IPS-11a (cell line): Measurements from ENCODE around the gene KEL.
"Not testable (repeated sequence)": the region's sequence is repeated elsewhere in the genome, so short reads cannot be mapped to it uniquely, and the experiment has no call there.

Source experiments
- H3K4me3 ChIP-seq: one replicate; pipeline ENCODE4 v1.5.1; 2013; ENCODE audit warnings: low read depth, low read length, control low read depth

KEL gene

DNA sequence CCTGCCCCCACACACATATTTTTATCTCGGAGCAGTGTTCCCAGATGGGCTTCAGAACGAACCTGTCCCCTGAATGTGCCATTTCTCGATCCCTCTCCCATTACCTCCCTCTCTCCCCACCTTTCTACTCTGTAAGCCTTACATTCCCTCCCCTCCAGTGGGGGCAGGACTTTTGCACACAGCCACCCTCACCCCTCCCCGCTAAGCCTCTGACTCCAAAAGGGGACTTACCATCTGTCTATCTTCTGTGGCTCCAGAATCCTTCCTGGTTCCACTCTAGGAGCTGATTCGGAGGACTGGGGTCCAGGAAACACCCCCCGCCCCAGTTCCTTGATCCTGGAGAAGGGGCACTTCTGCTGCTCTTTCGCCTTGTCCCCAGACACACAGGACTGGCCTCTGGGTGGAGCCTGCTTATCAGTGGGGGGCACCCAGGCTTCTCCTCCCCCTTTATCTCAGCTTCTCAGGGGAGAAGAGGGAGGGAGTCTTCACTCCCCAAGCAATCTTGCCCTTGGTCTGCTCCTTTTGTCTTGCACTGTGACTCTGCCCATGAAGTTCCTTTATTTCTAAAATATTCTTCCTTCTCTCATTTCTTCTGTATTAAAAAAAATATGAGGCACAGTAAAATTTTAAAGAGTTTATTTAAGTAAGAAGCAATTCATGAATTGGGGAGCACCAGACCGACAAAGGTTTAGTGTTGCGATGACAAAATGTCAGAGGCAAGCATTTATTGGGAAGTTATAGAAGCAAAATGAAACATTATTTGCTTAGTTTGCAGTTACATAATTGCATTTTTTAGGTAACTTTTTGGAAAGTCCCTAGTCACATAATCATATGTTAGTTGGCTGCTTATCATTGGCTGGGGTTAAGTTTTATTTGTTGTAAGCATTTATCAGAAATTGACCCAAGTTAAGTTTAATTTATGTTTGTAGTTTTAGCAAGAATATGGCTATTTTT lies at the start of gene KEL:
Gene KEL (minus strand): TSS at position 391 of the 954 bp plus-strand sequence. CDS start 157 bp downstream, at position 234.
- no peak within 1 kb of the TSS for H3K4me3 ChIP-seq

- no peak overlapping the region for H3K4me3 ChIP-seq
These were observed 46.1 kb upstream of the KEL start for GRCh38 chr7:143008007-143008901.

GRCh38 chr7:143005632-143006260 lies 43.6 kb upstream of the KEL start:
- H3K4me3 ChIP-seq = no peak overlapping the region

DNA sequence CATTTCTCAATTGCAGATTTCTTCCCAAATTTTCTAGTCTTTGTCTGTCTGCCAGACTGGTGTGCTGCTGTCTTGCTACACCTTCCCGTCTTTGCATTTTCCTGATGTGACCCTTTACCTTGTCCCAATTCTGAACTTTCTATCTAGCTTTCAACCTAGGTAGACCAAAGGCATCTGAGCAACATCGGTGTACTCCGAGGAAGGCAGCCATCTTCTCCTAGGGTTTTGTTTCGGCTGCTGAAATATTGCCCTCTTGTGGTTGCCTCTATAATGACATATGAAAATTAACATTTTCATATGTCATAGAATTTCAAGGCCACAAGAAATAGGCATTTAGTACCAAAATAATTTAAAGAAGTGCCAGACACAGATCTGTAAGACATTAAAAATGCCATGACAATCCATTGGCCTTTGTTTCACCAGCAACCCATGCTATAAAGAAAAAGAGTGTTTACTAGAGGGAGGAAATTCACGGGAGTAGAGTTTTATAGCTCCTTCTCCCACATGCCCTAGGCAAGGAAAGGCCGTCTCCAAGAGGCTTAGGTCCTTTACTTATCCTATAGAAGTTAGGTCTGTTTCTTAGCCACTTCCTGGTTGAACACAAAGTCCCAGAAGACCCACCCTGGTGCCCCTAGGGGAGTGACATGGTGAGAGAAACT lies 41.4 kb upstream of the KEL start:
- no peak overlapping the region for H3K4me3 ChIP-seq

- H3K4me3 ChIP-seq = no peak overlapping the region
These were observed 40.7 kb upstream of the KEL start for GRCh38 chr7:143002898-143003297.

- no peak overlapping the region for H3K4me3 ChIP-seq
These were observed 39.9 kb upstream of the KEL start for GRCh38 chr7:143002106-143002505.

DNA sequence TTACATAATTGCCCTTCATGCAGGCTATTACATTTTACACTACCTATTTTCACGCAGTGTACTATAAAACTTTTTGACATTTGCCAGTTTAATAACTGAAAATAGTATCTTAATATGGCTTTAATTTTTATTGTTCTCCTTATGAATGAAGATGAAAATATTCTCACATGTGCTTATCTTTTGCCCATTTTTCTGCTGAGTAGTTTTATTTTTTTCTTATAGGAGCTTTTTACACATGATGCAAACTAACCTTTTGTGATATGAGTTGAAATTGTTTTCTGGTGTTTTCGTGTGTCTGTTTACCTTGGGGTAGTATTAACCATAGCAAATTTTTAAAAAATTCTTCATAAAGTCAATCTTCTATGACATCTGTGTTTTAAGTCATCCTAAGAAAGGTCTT lies 38.5 kb upstream of the KEL start:
- no peak overlapping the region for H3K4me3 ChIP-seq

DNA sequence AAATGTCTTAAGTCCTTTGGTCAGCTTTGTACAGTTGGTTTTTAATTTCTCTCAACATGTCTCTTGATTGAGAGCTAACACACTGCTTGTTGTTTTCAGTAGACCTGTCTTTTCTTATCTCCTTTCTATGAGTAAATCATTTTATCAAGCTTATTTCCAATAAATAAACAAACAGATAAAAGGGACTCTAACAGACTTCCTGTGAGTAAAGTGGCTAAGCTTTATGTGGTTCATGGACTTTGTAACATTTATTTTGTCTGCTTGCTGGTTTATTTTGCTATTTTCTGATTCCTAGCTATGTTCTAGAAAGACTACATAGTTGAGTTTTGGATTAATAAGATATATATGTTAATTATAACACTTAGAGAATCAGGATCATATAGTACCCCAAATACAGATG lies 37.6 kb upstream of the KEL start:
- no peak overlapping the region for H3K4me3 ChIP-seq

DNA sequence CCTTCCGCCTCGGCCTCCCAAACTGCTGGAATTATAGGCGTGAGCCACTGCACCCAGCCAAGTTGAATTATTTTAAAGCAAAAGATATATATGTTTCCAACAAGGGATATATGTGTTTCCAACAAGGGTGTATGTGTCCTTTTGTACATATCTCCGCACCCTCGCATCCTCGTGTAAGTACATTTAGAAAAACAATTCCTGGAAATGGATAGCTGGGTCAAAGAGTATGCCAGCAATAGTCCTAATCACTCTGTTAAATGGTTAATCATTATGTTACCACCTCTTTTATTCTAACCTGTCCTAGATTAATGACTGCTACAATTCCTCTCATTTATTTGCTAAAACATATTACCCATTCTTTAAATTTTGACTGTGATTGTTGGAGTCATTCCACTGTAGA lies 36.8 kb upstream of the KEL start:
- H3K4me3 ChIP-seq = no peak overlapping the region

GRCh38 chr7:142997456-142997989 lies 35.4 kb upstream of the KEL start:
- no peak overlapping the region for H3K4me3 ChIP-seq

- no peak overlapping the region for H3K4me3 ChIP-seq
These were observed 30.3 kb upstream of the KEL start for GRCh38 chr7:142992427-142992826.

GRCh38 chr7:142984297-142984696 lies 22.1 kb upstream of the KEL start:
- H3K4me3 ChIP-seq = no peak overlapping the region

- no peak overlapping the region for H3K4me3 ChIP-seq
These were observed 21.7 kb upstream of the KEL start for GRCh38 chr7:142983825-142984224.

- H3K4me3 ChIP-seq = not testable (repeated sequence)
These were observed 16.2 kb upstream of the KEL start for GRCh38 chr7:142978402-142978801.

DNA sequence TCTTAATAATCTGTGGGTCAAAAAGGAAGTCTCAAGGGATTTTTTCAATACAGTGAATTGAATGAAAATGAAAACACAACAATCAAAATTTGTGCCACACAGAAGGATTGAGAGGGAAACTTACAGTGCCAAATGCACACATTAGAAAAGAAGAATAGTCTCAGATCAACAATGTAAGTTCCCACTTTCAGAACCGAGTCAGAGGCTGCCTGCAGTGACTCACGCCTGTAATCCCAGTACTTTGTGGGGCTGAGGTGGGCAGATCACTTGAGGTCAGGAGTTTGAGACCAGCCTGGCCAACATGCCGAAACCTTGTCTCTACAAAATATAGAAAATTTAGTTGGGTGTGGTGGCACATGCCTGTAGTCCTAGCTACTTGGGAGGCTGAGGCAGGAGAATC lies 12.5 kb upstream of the KEL start:
- no peak overlapping the region for H3K4me3 ChIP-seq

DNA sequence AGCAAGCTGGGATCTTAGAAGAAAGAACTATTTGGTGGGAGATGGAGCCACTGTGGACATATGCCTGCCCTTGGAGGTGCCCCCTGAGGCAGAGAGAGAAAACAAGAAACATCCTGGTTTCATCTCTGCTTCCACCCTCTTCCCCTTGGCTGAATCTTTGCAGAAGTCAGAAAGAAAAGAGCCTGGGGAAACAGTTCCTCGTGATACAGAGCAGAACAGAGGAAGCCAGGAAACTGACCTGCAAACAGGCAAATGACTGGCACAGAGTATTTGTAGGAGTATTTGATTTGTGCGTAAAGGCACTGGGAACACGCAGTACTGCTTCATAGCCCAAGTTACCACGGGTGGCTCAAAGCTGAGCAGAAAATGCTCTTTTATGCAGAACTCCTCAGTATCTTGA lies 7.0 kb upstream of the KEL start:
- H3K4me3 ChIP-seq = no peak overlapping the region

DNA sequence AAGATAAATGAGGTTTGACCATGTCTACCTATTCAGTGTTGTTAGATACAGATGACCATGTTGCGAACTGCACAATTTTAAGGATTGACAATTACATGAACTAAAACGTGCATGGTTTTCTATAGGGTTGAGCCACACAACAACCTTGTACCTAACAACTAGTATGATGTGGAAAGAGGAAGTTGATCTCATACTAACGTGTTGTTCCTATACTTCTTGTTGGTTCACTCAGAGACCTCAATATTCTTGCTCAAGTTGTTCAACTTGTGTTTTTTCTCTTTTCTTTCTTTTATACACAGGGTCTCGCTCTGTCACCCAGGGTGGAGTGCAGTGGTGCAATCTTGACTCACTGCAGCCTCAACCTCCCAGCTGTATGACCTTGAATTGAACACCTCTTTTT lies 6.1 kb upstream of the KEL start:
- H3K4me3 ChIP-seq = no peak overlapping the region

- no peak overlapping the region for H3K4me3 ChIP-seq
These were observed 2.5 kb upstream of the KEL start for GRCh38 chr7:142964502-142965246.

DNA sequence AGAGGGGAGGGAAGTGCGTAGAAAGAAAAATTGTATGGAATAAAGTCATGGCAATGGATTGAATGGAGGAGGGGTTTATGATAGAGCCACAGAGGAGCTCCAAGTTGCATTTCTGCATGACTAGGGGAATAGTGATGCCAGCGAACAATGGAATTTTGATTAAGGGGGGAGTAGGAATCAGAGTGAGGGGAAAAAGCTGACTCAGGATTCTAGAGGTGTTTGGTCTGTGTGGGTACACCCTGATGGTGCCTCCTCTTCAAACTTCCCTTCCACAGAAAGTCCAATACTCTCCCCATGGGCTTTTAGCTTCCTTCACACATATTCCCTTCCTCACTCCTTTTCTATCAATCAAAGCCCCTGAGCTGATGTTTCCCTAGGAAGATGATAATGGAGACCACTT lies 1.8 kb upstream of the KEL start:
- H3K4me3 ChIP-seq = no peak overlapping the region

- H3K4me3 ChIP-seq = no peak overlapping the region
These were observed 828 bp upstream of the KEL start for GRCh38 chr7:142962991-142963390.
